HG03575 (cell line): Measurements from ENCODE around the gene SNX25.
"Not testable (repeated sequence)": the region's sequence is repeated elsewhere in the genome, so short reads cannot be mapped to it uniquely, and the experiment has no call there.

Experiments used
- ATAC-seq: cut with Tn5 transposase; IDR thresholded peaks from one replicate; pipeline ENCODE4 v1.9.1; 2021; ENCODE audit not compliant: unreplicated experiment, insufficient number of reproducible peaks, low FRiP score; ENCODE audit errors: extremely low read depth

SNX25 gene

GRCh38 chr4:185323606-185324005 lies 114.2 kb downstream of the SNX25 start:
- no peak for ATAC-seq

- ATAC-seq: not testable (repeated sequence)
These were observed 115.0 kb downstream of the SNX25 start for GRCh38 chr4:185324361-185324760.

- not testable (repeated sequence) for ATAC-seq
These were observed 116.3 kb downstream of the SNX25 start for GRCh38 chr4:185325721-185326120.

- ATAC-seq: no peak
These were observed 119.2 kb downstream of the SNX25 start for GRCh38 chr4:185328586-185328985.

GRCh38 chr4:185329879-185330510 lies 120.6 kb downstream of the SNX25 start:
- not testable (repeated sequence) for ATAC-seq

- peak; percentile 62 for ATAC-seq
These were observed 123.4 kb downstream of the SNX25 start for GRCh38 chr4:185332575-185333464.

GRCh38 chr4:185334326-185334725 lies 124.9 kb downstream of the SNX25 start:
- ATAC-seq: no peak

- ATAC-seq: no peak
These were observed 126.2 kb downstream of the SNX25 start for GRCh38 chr4:185335579-185335978.

GRCh38 chr4:185339941-185340340 lies 130.5 kb downstream of the SNX25 start:
- no peak for ATAC-seq

GRCh38 chr4:185341377-185341776 lies 132.0 kb downstream of the SNX25 start:
- no peak for ATAC-seq

GRCh38 chr4:185341841-185342240 lies 132.4 kb downstream of the SNX25 start:
- ATAC-seq: peak; percentile 32

GRCh38 chr4:185343726-185344581 lies 134.6 kb downstream of the SNX25 start:
- no peak for ATAC-seq

- no peak for ATAC-seq
These were observed 135.5 kb downstream of the SNX25 start for GRCh38 chr4:185344743-185345538.

- no peak for ATAC-seq
These were observed 137.7 kb downstream of the SNX25 start for GRCh38 chr4:185346975-185347601.

- ATAC-seq: no peak
These were observed 142.3 kb downstream of the SNX25 start for GRCh38 chr4:185351691-185352090.

- no peak for ATAC-seq
These were observed 142.8 kb downstream of the SNX25 start for GRCh38 chr4:185352202-185352601.

- ATAC-seq: no peak
These were observed 143.3 kb downstream of the SNX25 start for GRCh38 chr4:185352741-185353140.

GRCh38 chr4:185357211-185357610 lies 147.8 kb downstream of the SNX25 start:
- no peak for ATAC-seq
